Astrocyte (in vitro differentiated cells and primary cell): ENCODE measurements around the gene SMARCB1. TPM values are rescaled to one million over a fixed set of nuclear protein-coding genes. Genes with fewer than 3 reads are reported as not detected.

Experiments used
- DNase-seq: peaks from one replicate; pipeline ENCODE4 v3.0.0-alpha.2; 2010; ENCODE audit warnings: low read depth
- FAIRE-seq: peaks from 2 replicates; lab custom pipeline; 2011; peaks lifted over from hg19 to GRCh38; lab: Jason Lieb, UNC
- H2AFZ ChIP-seq: 2 replicates; pipeline ENCODE4 v1.6.0; 2012; ENCODE audit warnings: low read depth, low read length, inconsistent platforms
- H3K27ac ChIP-seq: 2 replicates; pipeline ENCODE4 v1.5.1; 2011; ENCODE audit warnings: low read depth, low read length, inconsistent platforms
- H3K27me3 ChIP-seq: 2 replicates; pipeline ENCODE4 v1.6.0; 2011; ENCODE audit warnings: low read length, inconsistent platforms; ENCODE audit not compliant: insufficient read depth
- H3K36me3 ChIP-seq: 2 replicates; pipeline ENCODE4 v1.5.1; 2011; ENCODE audit warnings: low read length, inconsistent platforms; ENCODE audit not compliant: insufficient read depth
- H3K4me1 ChIP-seq: 2 replicates; pipeline ENCODE4 v1.5.1; 2011; ENCODE audit warnings: low read length, inconsistent platforms; ENCODE audit not compliant: insufficient read depth
- H3K4me2 ChIP-seq: 2 replicates; pipeline ENCODE4 v1.6.0; 2012; ENCODE audit warnings: low read length, inconsistent platforms
- H3K4me3 ChIP-seq: 2 replicates; pipeline ENCODE4 v1.5.1; 2011; ENCODE audit warnings: low read depth, mild to moderate bottlenecking, low read length, inconsistent platforms; ENCODE audit not compliant: insufficient read depth
- H3K79me2 ChIP-seq: 2 replicates; pipeline ENCODE4 v1.6.0; 2012; ENCODE audit warnings: mild to moderate bottlenecking, low read length, inconsistent platforms; ENCODE audit not compliant: insufficient read depth
- H3K9ac ChIP-seq: 2 replicates; pipeline ENCODE4 v1.6.0; 2012; ENCODE audit warnings: mild to moderate bottlenecking, low read length, inconsistent platforms
- H3K9me3 ChIP-seq: 2 replicates; pipeline ENCODE4 v1.5.1; 2012; ENCODE audit warnings: low read depth, mild to moderate bottlenecking, low read length, inconsistent platforms; ENCODE audit not compliant: insufficient read depth
- H4K20me1 ChIP-seq: 2 replicates; pipeline ENCODE4 v1.6.0; 2012; ENCODE audit warnings: low read length, inconsistent platforms; ENCODE audit not compliant: insufficient read depth
- H3K27ac Mint-ChIP-seq: one replicate; pipeline ENCODE4 v1.8.0; 2021; ENCODE audit warnings: mild to moderate bottlenecking, mixed read lengths; ENCODE audit not compliant: unreplicated experiment
- H3K27me3 Mint-ChIP-seq: one replicate; pipeline ENCODE4 v1.8.0; 2021; ENCODE audit warnings: low read depth, mixed read lengths; ENCODE audit not compliant: unreplicated experiment
- H3K36me3 Mint-ChIP-seq: one replicate; pipeline ENCODE4 v1.8.0; 2021; ENCODE audit warnings: low read depth, mixed read lengths; ENCODE audit not compliant: unreplicated experiment
- H3K4me1 Mint-ChIP-seq: one replicate; pipeline ENCODE4 v1.8.0; 2021; ENCODE audit warnings: low read depth, mixed read lengths; ENCODE audit not compliant: unreplicated experiment
- H3K4me3 Mint-ChIP-seq: one replicate; pipeline ENCODE4 v1.8.0; 2021; ENCODE audit warnings: mild to moderate bottlenecking, moderate library complexity, mixed read lengths; ENCODE audit not compliant: unreplicated experiment
- H3K9me3 Mint-ChIP-seq: one replicate; pipeline ENCODE4 v1.8.0; 2021; ENCODE audit warnings: mild to moderate bottlenecking, mixed read lengths; ENCODE audit not compliant: unreplicated experiment
- EZH2 ChIP-seq: IDR thresholded peaks from 2 replicates; pipeline ENCODE4 v1.6.1; 2012; ENCODE audit warnings: mild to moderate bottlenecking, low read length, inconsistent platforms; ENCODE audit not compliant: insufficient read depth
- total RNA-seq: library from RNA; stranded (reverse); gene quantifications from 2 replicates; pipeline ENCODE4 v1.2.1, GENCODE V29; 2021
- TF ChIP-seq, protein P1 (sequence below): IDR thresholded peaks from 2 replicates; pipeline ENCODE4 v1.5.1; 2011; ENCODE audit warnings: low read depth, mild to moderate bottlenecking, inconsistent platforms, low read length, moderate library complexity; ENCODE audit not compliant: insufficient read depth

SMARCB1 gene
- total RNA-seq, 1 donor from 2014 or later = 91.3 TPM

DNA sequence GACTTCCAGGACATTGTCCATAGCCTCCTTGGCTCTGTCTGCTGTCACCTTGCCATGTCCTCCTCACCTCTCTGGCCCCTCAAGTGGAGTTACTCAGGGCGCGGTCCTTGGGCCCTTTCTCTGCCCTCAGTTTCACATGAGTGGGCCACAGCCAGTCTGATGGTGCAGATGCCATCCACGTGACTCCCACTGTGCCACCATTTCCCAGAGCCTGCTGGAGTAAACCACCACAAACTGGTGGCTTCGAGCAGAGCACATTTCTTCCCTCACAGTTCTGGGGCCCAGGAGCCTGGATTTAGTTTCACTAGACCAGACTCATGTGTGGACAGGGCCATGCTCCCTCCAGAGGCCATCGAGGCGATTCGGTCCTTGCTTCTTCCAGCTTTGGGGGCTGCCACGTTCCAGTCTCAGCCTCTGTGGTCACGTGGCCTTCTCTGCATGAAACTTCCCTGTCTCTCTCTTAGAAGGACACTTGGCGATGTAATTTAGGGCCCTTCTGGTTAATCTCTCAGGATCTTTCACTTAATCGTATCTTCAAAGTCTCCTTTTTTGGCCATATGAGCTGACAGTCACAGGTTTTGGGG, 14.6 kb downstream of the SMARCB1 start:
- no peaks in the 10 kb centered on the region for H3K27me3 Mint-ChIP-seq
- no peak for TF ChIP-seq EZH2
- TF ChIP-seq, protein P1, sequence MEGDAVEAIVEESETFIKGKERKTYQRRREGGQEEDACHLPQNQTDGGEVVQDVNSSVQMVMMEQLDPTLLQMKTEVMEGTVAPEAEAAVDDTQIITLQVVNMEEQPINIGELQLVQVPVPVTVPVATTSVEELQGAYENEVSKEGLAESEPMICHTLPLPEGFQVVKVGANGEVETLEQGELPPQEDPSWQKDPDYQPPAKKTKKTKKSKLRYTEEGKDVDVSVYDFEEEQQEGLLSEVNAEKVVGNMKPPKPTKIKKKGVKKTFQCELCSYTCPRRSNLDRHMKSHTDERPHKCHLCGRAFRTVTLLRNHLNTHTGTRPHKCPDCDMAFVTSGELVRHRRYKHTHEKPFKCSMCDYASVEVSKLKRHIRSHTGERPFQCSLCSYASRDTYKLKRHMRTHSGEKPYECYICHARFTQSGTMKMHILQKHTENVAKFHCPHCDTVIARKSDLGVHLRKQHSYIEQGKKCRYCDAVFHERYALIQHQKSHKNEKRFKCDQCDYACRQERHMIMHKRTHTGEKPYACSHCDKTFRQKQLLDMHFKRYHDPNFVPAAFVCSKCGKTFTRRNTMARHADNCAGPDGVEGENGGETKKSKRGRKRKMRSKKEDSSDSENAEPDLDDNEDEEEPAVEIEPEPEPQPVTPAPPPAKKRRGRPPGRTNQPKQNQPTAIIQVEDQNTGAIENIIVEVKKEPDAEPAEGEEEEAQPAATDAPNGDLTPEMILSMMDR = no peak
- Histone ChIP-seq H3K27ac (no peak overlapping the region), H3K27me3 (no peaks in the 10 kb centered on the region), H3K4me3 (no peak overlapping the region), H3K4me2 (no peak overlapping the region), H4K20me1 (peaks cover 18% of the 10 kb centered on the region), H3K9me3 (no peaks in the 10 kb centered on the region), H3K4me1 (no peaks in the 10 kb centered on the region), H3K36me3 (peaks cover 49% of the 10 kb centered on the region), H2AFZ (no peak overlapping the region), H3K79me2 (peaks cover 5% of the 10 kb centered on the region), H3K9ac (no peak overlapping the region)
- no peak overlapping the region for H3K27ac Mint-ChIP-seq
- no peaks in the 10 kb centered on the region for H3K4me1 Mint-ChIP-seq
- DNase-seq (no peak), FAIRE-seq (no peak)
- H3K36me3 Mint-ChIP-seq = peaks cover 25% of the 10 kb centered on the region
- no peaks in the 10 kb centered on the region for H3K9me3 Mint-ChIP-seq
- H3K4me3 Mint-ChIP-seq = no peak overlapping the region

DNA sequence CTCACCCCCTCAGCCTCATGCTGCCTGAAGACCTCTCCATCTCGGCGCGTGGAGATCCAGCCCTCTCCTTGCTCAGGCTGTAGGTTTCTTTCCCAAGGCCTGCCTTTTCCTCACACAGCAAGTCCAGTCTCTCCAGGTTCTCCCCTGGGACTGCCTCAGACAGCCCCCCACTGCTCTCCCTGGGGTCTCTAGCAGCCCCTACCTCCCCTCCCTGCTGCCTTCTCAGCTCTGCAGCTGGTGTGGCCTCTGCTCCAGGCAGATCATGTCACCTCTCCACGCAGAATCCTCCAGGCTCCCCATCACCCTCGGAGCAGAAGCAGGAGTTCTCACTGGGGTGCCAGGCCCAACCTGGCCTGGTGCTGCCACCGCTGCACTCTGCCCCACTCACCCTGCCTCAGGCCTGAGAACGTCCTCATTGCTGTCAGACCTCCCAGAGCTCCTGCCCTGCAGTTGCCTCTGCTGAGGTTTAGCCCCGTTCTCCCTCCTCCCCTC, 15.2 kb downstream of the SMARCB1 start:
- H3K36me3 Mint-ChIP-seq = peaks cover 23% of the 10 kb centered on the region
- Histone ChIP-seq H3K36me3 (peaks cover 48% of the 10 kb centered on the region), H3K27ac (no peak overlapping the region)

More for the DNA sequence above, 15.2 kb downstream of the SMARCB1 start:
- FAIRE-seq (no peak), DNase-seq (no peak)
- no peaks in the 10 kb centered on the region for H3K27me3 Mint-ChIP-seq
- Histone ChIP-seq H3K27me3 (no peaks in the 10 kb centered on the region), H3K79me2 (peaks cover 5% of the 10 kb centered on the region), H3K4me1 (no peaks in the 10 kb centered on the region), H3K9me3 (no peaks in the 10 kb centered on the region), H3K4me3 (no peak overlapping the region), H2AFZ (no peak overlapping the region), H3K9ac (no peak overlapping the region), H3K4me2 (no peak overlapping the region), H4K20me1 (peaks cover 14% of the 10 kb centered on the region)
- no peak overlapping the region for H3K27ac Mint-ChIP-seq
- no peak overlapping the region for H3K4me3 Mint-ChIP-seq
- H3K9me3 Mint-ChIP-seq = no peaks in the 10 kb centered on the region
- no peaks in the 10 kb centered on the region for H3K4me1 Mint-ChIP-seq
- no peak for TF ChIP-seq EZH2
- TF ChIP-seq, protein P1 = no peak
